Retinal pigment epithelial cell (primary cell): ENCODE measurements around the gene CTTNBP2NL.
A peak's percentile ranks its signal among the peaks of the same experiment; 100 is the strongest.
"Not testable (repeated sequence)": the region's sequence is repeated elsewhere in the genome, so short reads cannot be mapped to it uniquely, and the experiment has no call there.

Source experiments
- DNase-seq: peaks from one replicate; pipeline ENCODE4 v3.0.0-alpha.2; 2010; ENCODE audit warnings: low read depth
- H3K4me3 ChIP-seq: 2 replicates; pipeline ENCODE4 v1.5.1; 2011; ENCODE audit warnings: mild to moderate bottlenecking, low read length, control low read depth, moderate library complexity
- CTCF ChIP-seq: conservative IDR thresholded peaks from 2 replicates; pipeline ENCODE4 v1.5.1; 2011; ENCODE audit warnings: low read depth, low read length, control low read depth, inconsistent platforms

CTTNBP2NL gene

GRCh38 chr1:112444269-112444668 is 48.3 kb downstream of the CTTNBP2NL start:
- H3K4me3 ChIP-seq = no peak overlapping the region
- peak; percentile 60 for DNase-seq
- TF ChIP-seq CTCF = no peak

GRCh38 chr1:112445596-112445995 is 49.6 kb downstream of the CTTNBP2NL start:
- no peak for DNase-seq
- TF ChIP-seq CTCF = no peak
- no peak overlapping the region for H3K4me3 ChIP-seq

GRCh38 chr1:112446411-112446810 is 50.4 kb downstream of the CTTNBP2NL start:
- TF ChIP-seq CTCF = no peak
- no peak for DNase-seq
- H3K4me3 ChIP-seq = no peak overlapping the region

- no peak for TF ChIP-seq CTCF
- no peak for DNase-seq
- no peak overlapping the region for H3K4me3 ChIP-seq
These were observed 53.1 kb downstream of the CTTNBP2NL start for GRCh38 chr1:112448904-112449629.

- no peak overlapping the region for H3K4me3 ChIP-seq
- no peak for DNase-seq
- no peak for TF ChIP-seq CTCF
These were observed 53.6 kb downstream of the CTTNBP2NL start for GRCh38 chr1:112449630-112449983.

- no peak for TF ChIP-seq CTCF
- H3K4me3 ChIP-seq = no peak overlapping the region
- DNase-seq = no peak
These were observed 54.8 kb downstream of the CTTNBP2NL start for GRCh38 chr1:112450773-112451172.

- H3K4me3 ChIP-seq, DNase-seq: not testable (repeated sequence)
These were observed 55.3 kb downstream of the CTTNBP2NL start for GRCh38 chr1:112451301-112451700.
